Fibroblast of skin of abdomen (primary cell): ENCODE results near the gene ZSWIM6.
A peak's percentile ranks its signal among the peaks of the same experiment; 100 is the strongest.
"Not testable (repeated sequence)": the region's sequence is repeated elsewhere in the genome, so short reads cannot be mapped to it uniquely, and the experiment has no call there.

Source experiments
- DNase-seq: peaks from one replicate; pipeline ENCODE4 v3.0.0-alpha.2; 2013

Gene ZSWIM6

GRCh38 chr5:61366497-61367240 is 34.6 kb downstream of the ZSWIM6 start:
- no peak for DNase-seq

GRCh38 chr5:61370506-61370905 is 38.4 kb downstream of the ZSWIM6 start:
- DNase-seq, result no peak

GRCh38 chr5:61371474-61371873 is 39.4 kb downstream of the ZSWIM6 start:
- no peak for DNase-seq

- DNase-seq, result no peak
Measured at GRCh38 chr5:61379677-61380076, 47.6 kb downstream of the ZSWIM6 start.

GRCh38 chr5:61381968-61382367 is 49.9 kb downstream of the ZSWIM6 start:
- DNase-seq, result no peak

GRCh38 chr5:61385627-61386026 is 53.6 kb downstream of the ZSWIM6 start:
- DNase-seq, result no peak

- peak; percentile 74 for DNase-seq
Measured at GRCh38 chr5:61386045-61386800, 54.2 kb downstream of the ZSWIM6 start.

GRCh38 chr5:61389609-61390008 is 57.6 kb downstream of the ZSWIM6 start:
- DNase-seq, result no peak

- DNase-seq, result peak; percentile 71
Measured at GRCh38 chr5:61394078-61394704, 62.1 kb downstream of the ZSWIM6 start.

- no peak for DNase-seq
Measured at GRCh38 chr5:61394793-61395192, 62.7 kb downstream of the ZSWIM6 start.

- DNase-seq, result no peak
Measured at GRCh38 chr5:61397238-61397637, 65.2 kb downstream of the ZSWIM6 start.

- DNase-seq, result no peak
Measured at GRCh38 chr5:61397937-61398336, 65.9 kb downstream of the ZSWIM6 start.

- DNase-seq, result no peak
Measured at GRCh38 chr5:61398440-61398839, 66.4 kb downstream of the ZSWIM6 start.

GRCh38 chr5:61399679-61400078 is 67.6 kb downstream of the ZSWIM6 start:
- DNase-seq, result no peak

- peak; percentile 47 for DNase-seq
Measured at GRCh38 chr5:61401726-61402125, 69.7 kb downstream of the ZSWIM6 start.

- DNase-seq, result peak; percentile 27
Measured at GRCh38 chr5:61402244-61402823, 70.3 kb downstream of the ZSWIM6 start.

- no peak for DNase-seq
Measured at GRCh38 chr5:61402970-61403900, 71.2 kb downstream of the ZSWIM6 start.

- DNase-seq, result no peak
Measured at GRCh38 chr5:61405511-61406295, 73.6 kb downstream of the ZSWIM6 start.

- not testable (repeated sequence) for DNase-seq
Measured at GRCh38 chr5:61406497-61406896, 74.4 kb downstream of the ZSWIM6 start.

GRCh38 chr5:61407706-61408270 is 75.7 kb downstream of the ZSWIM6 start:
- no peak for DNase-seq
